Measurements from ENCODE around the gene OR8B3.

OR8B3 gene

DNA sequence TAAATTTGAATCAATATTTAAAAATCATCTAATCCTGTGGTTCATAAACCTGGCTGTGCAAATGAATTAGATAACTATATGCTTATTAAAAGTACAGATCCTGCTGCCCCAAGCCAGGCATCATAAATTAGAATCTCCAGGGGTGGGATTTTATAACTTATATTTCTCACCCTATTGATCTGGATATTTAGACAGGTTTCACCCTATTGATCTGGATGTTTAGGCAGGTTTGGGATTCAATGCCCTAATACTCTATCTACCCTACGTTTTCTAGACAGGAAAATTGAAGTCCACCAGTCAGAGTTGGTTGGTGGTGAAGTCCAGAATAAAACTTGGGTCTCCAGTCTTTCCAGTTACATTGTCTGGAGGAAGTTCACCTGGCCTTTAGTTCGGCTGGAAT, 44.0 kb upstream of the OR8B3 start:
- no peaks in the 10 kb centered on the region for H3F3A ChIP-seq (ENCODE audit: insufficient read depth, low read length)
- TF ChIP-seq EZH2 (IDR thresholded peaks at IDR 0.05; ENCODE audit: borderline replicate concordance, low read length), result no peak
- TF ChIP-seq, protein P1, sequence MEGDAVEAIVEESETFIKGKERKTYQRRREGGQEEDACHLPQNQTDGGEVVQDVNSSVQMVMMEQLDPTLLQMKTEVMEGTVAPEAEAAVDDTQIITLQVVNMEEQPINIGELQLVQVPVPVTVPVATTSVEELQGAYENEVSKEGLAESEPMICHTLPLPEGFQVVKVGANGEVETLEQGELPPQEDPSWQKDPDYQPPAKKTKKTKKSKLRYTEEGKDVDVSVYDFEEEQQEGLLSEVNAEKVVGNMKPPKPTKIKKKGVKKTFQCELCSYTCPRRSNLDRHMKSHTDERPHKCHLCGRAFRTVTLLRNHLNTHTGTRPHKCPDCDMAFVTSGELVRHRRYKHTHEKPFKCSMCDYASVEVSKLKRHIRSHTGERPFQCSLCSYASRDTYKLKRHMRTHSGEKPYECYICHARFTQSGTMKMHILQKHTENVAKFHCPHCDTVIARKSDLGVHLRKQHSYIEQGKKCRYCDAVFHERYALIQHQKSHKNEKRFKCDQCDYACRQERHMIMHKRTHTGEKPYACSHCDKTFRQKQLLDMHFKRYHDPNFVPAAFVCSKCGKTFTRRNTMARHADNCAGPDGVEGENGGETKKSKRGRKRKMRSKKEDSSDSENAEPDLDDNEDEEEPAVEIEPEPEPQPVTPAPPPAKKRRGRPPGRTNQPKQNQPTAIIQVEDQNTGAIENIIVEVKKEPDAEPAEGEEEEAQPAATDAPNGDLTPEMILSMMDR (IDR thresholded peaks at IDR 0.05; ENCODE audit: low read length), result no peak
- H3K27ac ChIP-seq (ENCODE audit: low read depth, low read length, poor library complexity, severe bottlenecking), result no peak overlapping the region
- no peaks in the 10 kb centered on the region for H3K79me2 ChIP-seq (ENCODE audit: insufficient read depth, low read length)
- H3K27me3 ChIP-seq (ENCODE audit: insufficient read depth, low read length), result no peaks in the 10 kb centered on the region
- no peak overlapping the region for H2AFZ ChIP-seq (ENCODE audit: low read length)
- H3K9me3 ChIP-seq (ENCODE audit: low read length), result no peaks in the 10 kb centered on the region
- no peak overlapping the region for H3K4me2 ChIP-seq (ENCODE audit: low read length)
- H3K9me2 ChIP-seq (ENCODE audit: low read depth, low read length), result no peaks in the 10 kb centered on the region
- H3K36me3 ChIP-seq (ENCODE audit: insufficient read depth, low read length), result no peaks in the 10 kb centered on the region
- H3K4me3 ChIP-seq (ENCODE audit: low read depth, low read length, poor library complexity, severe bottlenecking), result no peak overlapping the region
- H3K9ac ChIP-seq (ENCODE audit: low read length), result no peak overlapping the region
- no peaks in the 10 kb centered on the region for H4K20me1 ChIP-seq (ENCODE audit: insufficient read depth, low read length)
- H3K4me1 ChIP-seq (ENCODE audit: insufficient read depth, low read length, severe bottlenecking), result no peaks in the 10 kb centered on the region

DNA sequence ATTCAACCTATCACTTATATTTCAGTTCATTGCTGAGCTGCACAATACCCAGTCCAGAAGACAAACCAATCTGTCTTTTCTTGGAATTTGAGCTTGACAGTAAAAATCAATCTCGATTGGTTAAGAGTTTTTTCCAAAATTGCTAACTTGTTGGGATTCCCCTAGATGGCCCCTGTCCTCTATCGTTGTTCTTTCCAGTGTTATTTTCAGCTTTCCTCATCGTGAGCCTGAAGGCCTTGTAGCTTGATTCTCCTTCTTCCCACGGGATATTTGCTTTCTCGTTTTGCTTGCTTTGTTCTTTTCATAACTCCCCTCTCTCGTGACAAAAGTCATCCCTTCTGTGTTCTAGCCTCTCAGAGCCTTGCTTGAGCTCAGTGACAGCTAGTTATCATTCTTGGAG, 43.6 kb upstream of the OR8B3 start:
- Histone ChIP-seq H3K79me2 (ENCODE audit: insufficient read depth, low read length) (no peaks in the 10 kb centered on the region), H3K4me1 (ENCODE audit: insufficient read depth, low read length, severe bottlenecking) (no peaks in the 10 kb centered on the region), H4K20me1 (ENCODE audit: insufficient read depth, low read length) (no peaks in the 10 kb centered on the region), H3F3A (ENCODE audit: insufficient read depth, low read length) (no peaks in the 10 kb centered on the region), H3K4me3 (ENCODE audit: low read depth, low read length, poor library complexity, severe bottlenecking) (no peak overlapping the region), H3K9ac (ENCODE audit: low read length) (no peak overlapping the region), H3K27me3 (ENCODE audit: insufficient read depth, low read length) (no peaks in the 10 kb centered on the region), H2AFZ (ENCODE audit: low read length) (no peak overlapping the region), H3K4me2 (ENCODE audit: low read length) (no peak overlapping the region), H3K9me2 (ENCODE audit: low read depth, low read length) (no peaks in the 10 kb centered on the region), H3K36me3 (ENCODE audit: insufficient read depth, low read length) (no peaks in the 10 kb centered on the region), H3K27ac (ENCODE audit: low read depth, low read length, poor library complexity, severe bottlenecking) (no peak overlapping the region), H3K9me3 (ENCODE audit: low read length) (no peaks in the 10 kb centered on the region)
- TF ChIP-seq EZH2 (IDR thresholded peaks at IDR 0.05; ENCODE audit: borderline replicate concordance, low read length), result no peak
- TF ChIP-seq, protein P1 (IDR thresholded peaks at IDR 0.05; ENCODE audit: low read length), result no peak

DNA sequence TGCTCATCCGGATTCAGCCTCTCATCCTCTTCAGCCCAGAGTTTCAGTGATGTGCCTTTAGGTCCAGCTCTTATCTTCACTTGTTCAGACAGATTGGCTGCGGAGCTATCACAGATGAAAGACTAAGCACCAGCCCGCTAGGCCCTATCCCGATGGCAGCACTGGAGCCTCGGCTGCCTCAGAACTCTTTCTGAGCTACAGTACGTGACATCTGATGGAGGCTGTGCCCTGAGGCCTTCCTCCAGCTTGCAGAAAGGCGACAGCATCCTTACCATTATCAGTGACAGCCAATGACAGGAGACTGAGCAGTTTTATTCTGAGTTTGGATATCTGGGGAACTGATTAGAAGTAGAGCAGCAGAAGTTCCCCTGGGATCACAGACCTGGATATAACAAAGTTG, 42.7 kb upstream of the OR8B3 start:
- Histone ChIP-seq H3K27ac (ENCODE audit: low read depth, low read length, poor library complexity, severe bottlenecking) (no peak overlapping the region), H3K9me2 (ENCODE audit: low read depth, low read length) (no peaks in the 10 kb centered on the region), H3K79me2 (ENCODE audit: insufficient read depth, low read length) (no peaks in the 10 kb centered on the region), H3K4me2 (ENCODE audit: low read length) (no peak overlapping the region), H3F3A (ENCODE audit: insufficient read depth, low read length) (no peaks in the 10 kb centered on the region), H3K36me3 (ENCODE audit: insufficient read depth, low read length) (no peaks in the 10 kb centered on the region), H4K20me1 (ENCODE audit: insufficient read depth, low read length) (no peaks in the 10 kb centered on the region), H3K4me3 (ENCODE audit: low read depth, low read length, poor library complexity, severe bottlenecking) (no peak overlapping the region), H3K9ac (ENCODE audit: low read length) (no peak overlapping the region), H3K27me3 (ENCODE audit: insufficient read depth, low read length) (no peaks in the 10 kb centered on the region), H2AFZ (ENCODE audit: low read length) (no peak overlapping the region), H3K9me3 (ENCODE audit: low read length) (no peaks in the 10 kb centered on the region), H3K4me1 (ENCODE audit: insufficient read depth, low read length, severe bottlenecking) (no peaks in the 10 kb centered on the region)
- TF ChIP-seq EZH2 (IDR thresholded peaks at IDR 0.05; ENCODE audit: borderline replicate concordance, low read length), result no peak
- TF ChIP-seq, protein P1 (IDR thresholded peaks at IDR 0.05; ENCODE audit: low read length), result no peak
